B cell (primary cell): ENCODE data around the gene THEMIS. TPM values are rescaled to one million over a fixed set of nuclear protein-coding genes. Genes with fewer than 3 reads are reported as not detected.

Experiments used
- ATAC-seq: fragments of 200-7000 bp; cut with Tn5 transposase; one replicate; pipeline ENCODE4 v1.10.0; 2021; ENCODE audit warnings: low read depth, mild to moderate bottlenecking, moderate number of reproducible peaks, moderate library complexity
- CTCF ChIA-PET: fragments of 350-600 bp; sonication (Branson Sonifier 250); formaldehyde crosslinking; loops from one replicate; lab custom pipeline; 2021; ENCODE audit warnings: antibody characterized with exemption, inconsistent platforms; lab: Charles Lee
- POLR2A ChIA-PET: fragments of 350-600 bp; sonication (Branson Sonifier 250); formaldehyde crosslinking; loops from one replicate; lab custom pipeline; 2021; ENCODE audit warnings: antibody characterized with exemption; lab: Charles Lee
- DNase-seq: peaks from one replicate; pipeline ENCODE4 v3.0.0; 2013
- H2AFZ ChIP-seq: 2 replicates; pipeline ENCODE4 v1.6.1; 2012; ENCODE audit warnings: mild to moderate bottlenecking, low read depth, low read length; ENCODE audit not compliant: insufficient read depth, poor library complexity, severe bottlenecking
- H3K27ac ChIP-seq, 2 donors: 1 replicate in 1 of 2; 2 replicates in 1 of 2; pipeline ENCODE4 v1.5.1; 2012 to 2013; ENCODE audit warnings: low read length in 2 of 2, mild to moderate bottlenecking in 2 of 2, moderate library complexity in 1 of 2
- H3K27me3 ChIP-seq, 4 experiments: fragments of 200-600 bp in 1 of 4; sonication (generic) in 1 of 4; replicated peaks in 1 of 4; 1 replicate in 2 of 4; 2 replicates in 2 of 4; pipeline versions ENCODE4 v1.6.1 to v1.7.0; 2013 to 2016; ENCODE audit warnings: low read length in 3 of 4, mild to moderate bottlenecking in 2 of 4, mixed read lengths in 1 of 4, moderate library complexity in 1 of 4; ENCODE audit not compliant: insufficient read depth in 4 of 4, control insufficient read depth in 3 of 4; ENCODE audit errors: control extremely low read depth in 1 of 4
- H3K36me3 ChIP-seq, 2 experiments: replicated peaks in 1 of 2; 1 replicate in 1 of 2; 2 replicates in 1 of 2; pipeline versions ENCODE4 v1.6.1 to v1.7.1; 2013; ENCODE audit warnings: low read length in 1 of 2; ENCODE audit not compliant: insufficient read depth in 2 of 2, control insufficient read depth in 1 of 2; ENCODE audit errors: control extremely low read depth in 1 of 2, extremely low read depth in 1 of 2
- H3K4me1 ChIP-seq, 2 donors: fragments of 200-600 bp in 1 of 2; sonication (generic) in 1 of 2; 1 replicate in 1 of 2; 2 replicates in 1 of 2; pipeline versions ENCODE4 v1.5.1 to v1.6.1; 2013 to 2017; ENCODE audit warnings: low read length in 2 of 2; ENCODE audit not compliant: control insufficient read depth in 2 of 2, insufficient read depth in 2 of 2
- H3K4me2 ChIP-seq: replicated peaks from 2 replicates; pipeline ENCODE3; 2012; ENCODE audit warnings: mild to moderate bottlenecking, low read depth, low read length; ENCODE audit not compliant: poor library complexity, severe bottlenecking
- H3K4me3 ChIP-seq, 5 experiments: fragments of 200-600 bp in 1 of 5; sonication (generic) in 1 of 5; 1 replicate in 3 of 5; 2 replicates in 2 of 5; pipeline versions ENCODE4 v1.5.1 to v1.7.0; 2011 to 2016; ENCODE audit warnings: low read length in 4 of 5, mild to moderate bottlenecking in 4 of 5, low read depth in 2 of 5, control low read depth in 1 of 5, moderate library complexity in 1 of 5; ENCODE audit not compliant: insufficient read depth in 1 of 5; ENCODE audit errors: control extremely low read depth in 1 of 5, extremely low read depth in 1 of 5
- H3K79me2 ChIP-seq: fragments of 200-600 bp; sonication (generic); one replicate; pipeline ENCODE4 v1.6.0; 2016; ENCODE audit warnings: low read length; ENCODE audit not compliant: control insufficient read depth, insufficient read depth
- H3K9ac ChIP-seq: fragments of 200-600 bp; sonication (generic); 2 replicates; pipeline ENCODE4 v1.6.1; 2017; ENCODE audit warnings: mild to moderate bottlenecking, low read length, moderate library complexity
- H3K9me3 ChIP-seq, 3 donors: one replicate each; pipeline versions ENCODE4 v1.6.1 to v1.7.1; 2013; ENCODE audit warnings: low read length in 2 of 3; ENCODE audit not compliant: control insufficient read depth in 2 of 3, insufficient read depth in 1 of 3; ENCODE audit errors: control extremely low read depth in 1 of 3
- H4K20me1 ChIP-seq: 2 replicates; pipeline ENCODE4 v1.6.0; 2012; ENCODE audit warnings: mild to moderate bottlenecking, low read length; ENCODE audit not compliant: insufficient read depth, control insufficient read depth, poor library complexity, severe bottlenecking
- H3K27ac Mint-ChIP-seq: one replicate; pipeline ENCODE4 v1.8.0; 2021; ENCODE audit warnings: mixed read lengths
- H3K27me3 Mint-ChIP-seq: one replicate; pipeline ENCODE4 v1.8.0; 2021; ENCODE audit warnings: mixed read lengths
- H3K4me1 Mint-ChIP-seq: one replicate; pipeline ENCODE4 v1.8.0; 2021; ENCODE audit warnings: mixed read lengths
- H3K4me3 Mint-ChIP-seq: one replicate; pipeline ENCODE4 v1.8.0; 2021; ENCODE audit warnings: mixed read lengths
- H3K9me3 Mint-ChIP-seq: one replicate; pipeline ENCODE4 v1.8.0; 2022; ENCODE audit warnings: mixed read lengths; ENCODE audit not compliant: insufficient read depth
- EZH2 ChIP-seq: IDR thresholded peaks from 2 replicates; pipeline ENCODE4 v1.6.1; 2012; ENCODE audit warnings: borderline replicate concordance, low read depth, mild to moderate bottlenecking, moderate library complexity, low read length; ENCODE audit not compliant: insufficient read depth, poor library complexity, severe bottlenecking
- WGBS: methylation state at CpG from one replicate; pipeline ENCODE4 v1.1.5; 2013; ENCODE audit warnings: missing lambda C conversion rate; ENCODE audit not compliant: insufficient coverage; 5-methylcytosine and 5-hydroxymethylcytosine counted together
- intact Hi-C: fragments of 100-400 bp; cut with micrococcal nuclease; formaldehyde crosslinking; loops from one replicate; pipeline ENCODE4 v1.10.0; 2022
- polyA plus RNA-seq: library from polyadenylated mRNA; depleted of rRNA; stranded (reverse); fragments of >200 nt; gene quantifications from 2 replicates; pipeline ENCODE4 v1.2.3, GENCODE V29; 2012
- total RNA-seq, 2 donors: library from RNA; stranded (reverse); fragments of 120-200 nt in 1 of 2; gene quantifications; 1 replicate in 1 of 2; 2 replicates in 1 of 2; pipeline versions ENCODE4 v1.2.3 to v1.2.4, GENCODE V29; 2013 to 2022
- TF ChIP-seq, protein P1 (sequence below): fragments of 200-600 bp; IDR thresholded peaks from one replicate; pipeline ENCODE4 v1.8.0; 2022; ENCODE audit warnings: antibody characterized with exemption, mild to moderate bottlenecking

Gene THEMIS
- total and polyA plus RNA-seq, 2 donors (not counting 1 experiment from before 2014, with no cell fraction given) = 0.10 to 0.30 TPM

DNA sequence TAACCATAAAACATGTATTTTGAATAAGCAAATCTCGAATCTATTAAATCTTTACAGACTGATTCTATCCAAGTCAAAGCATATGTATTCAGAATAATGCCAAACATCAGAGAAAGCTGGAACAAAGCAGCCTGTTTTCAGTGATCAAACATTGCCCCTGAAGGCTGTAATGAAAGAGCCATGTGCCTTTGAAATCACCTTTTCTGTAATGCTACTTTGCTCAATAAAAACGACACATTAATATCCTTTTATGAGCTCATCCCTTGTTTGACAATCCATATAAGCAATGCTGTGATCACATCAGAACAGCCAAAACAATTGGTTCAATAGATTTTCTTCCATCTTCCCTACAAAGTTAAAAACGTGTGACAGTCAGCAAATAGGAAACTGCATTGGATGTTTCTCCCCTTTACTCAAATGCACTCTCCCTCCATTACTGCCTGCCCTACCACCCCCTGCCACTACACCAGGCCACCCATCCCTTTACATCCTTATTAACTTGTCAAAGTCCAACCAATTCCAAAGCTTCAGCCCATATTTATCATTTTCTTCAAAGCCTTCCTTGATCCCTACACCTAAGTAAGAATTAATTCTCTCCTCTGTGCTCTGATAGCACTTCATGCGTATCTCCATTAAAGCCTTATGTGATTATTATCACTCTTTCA, 42.0 kb downstream of the THEMIS start:
- ATAC-seq (no peak), DNase-seq (no peak)
- Histone ChIP-seq H3K4me2 (no peak overlapping the region), H3K9ac (no peak overlapping the region), H3K79me2 (no peaks in the 10 kb centered on the region), H3K36me3 (no peaks in the 10 kb centered on the region), H2AFZ (no peak overlapping the region), H3K27ac (no peak overlapping the region), H3K4me3 (no peak overlapping the region), H4K20me1 (no peaks in the 10 kb centered on the region), H3K27me3 (no peaks in the 10 kb centered on the region), H3K4me1 (no peaks in the 10 kb centered on the region), H3K9me3 (no peaks in the 10 kb centered on the region)
- H3K4me3 Mint-ChIP-seq = no peak overlapping the region
- no peaks in the 10 kb centered on the region for H3K9me3 Mint-ChIP-seq
- no peaks in the 10 kb centered on the region for H3K27me3 Mint-ChIP-seq
- intact Hi-C loops = no loop called here
- no peaks in the 10 kb centered on the region for H3K4me1 Mint-ChIP-seq
- POLR2A ChIA-PET = no interaction called here
- no peak for TF ChIP-seq EZH2
- TF ChIP-seq, protein P1, sequence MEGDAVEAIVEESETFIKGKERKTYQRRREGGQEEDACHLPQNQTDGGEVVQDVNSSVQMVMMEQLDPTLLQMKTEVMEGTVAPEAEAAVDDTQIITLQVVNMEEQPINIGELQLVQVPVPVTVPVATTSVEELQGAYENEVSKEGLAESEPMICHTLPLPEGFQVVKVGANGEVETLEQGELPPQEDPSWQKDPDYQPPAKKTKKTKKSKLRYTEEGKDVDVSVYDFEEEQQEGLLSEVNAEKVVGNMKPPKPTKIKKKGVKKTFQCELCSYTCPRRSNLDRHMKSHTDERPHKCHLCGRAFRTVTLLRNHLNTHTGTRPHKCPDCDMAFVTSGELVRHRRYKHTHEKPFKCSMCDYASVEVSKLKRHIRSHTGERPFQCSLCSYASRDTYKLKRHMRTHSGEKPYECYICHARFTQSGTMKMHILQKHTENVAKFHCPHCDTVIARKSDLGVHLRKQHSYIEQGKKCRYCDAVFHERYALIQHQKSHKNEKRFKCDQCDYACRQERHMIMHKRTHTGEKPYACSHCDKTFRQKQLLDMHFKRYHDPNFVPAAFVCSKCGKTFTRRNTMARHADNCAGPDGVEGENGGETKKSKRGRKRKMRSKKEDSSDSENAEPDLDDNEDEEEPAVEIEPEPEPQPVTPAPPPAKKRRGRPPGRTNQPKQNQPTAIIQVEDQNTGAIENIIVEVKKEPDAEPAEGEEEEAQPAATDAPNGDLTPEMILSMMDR = no peak
- H3K27ac Mint-ChIP-seq = no peak overlapping the region
- CTCF ChIA-PET = no interaction called here
- WGBS = 75% methylated on average over 3 of the region's 4 CpGs

DNA sequence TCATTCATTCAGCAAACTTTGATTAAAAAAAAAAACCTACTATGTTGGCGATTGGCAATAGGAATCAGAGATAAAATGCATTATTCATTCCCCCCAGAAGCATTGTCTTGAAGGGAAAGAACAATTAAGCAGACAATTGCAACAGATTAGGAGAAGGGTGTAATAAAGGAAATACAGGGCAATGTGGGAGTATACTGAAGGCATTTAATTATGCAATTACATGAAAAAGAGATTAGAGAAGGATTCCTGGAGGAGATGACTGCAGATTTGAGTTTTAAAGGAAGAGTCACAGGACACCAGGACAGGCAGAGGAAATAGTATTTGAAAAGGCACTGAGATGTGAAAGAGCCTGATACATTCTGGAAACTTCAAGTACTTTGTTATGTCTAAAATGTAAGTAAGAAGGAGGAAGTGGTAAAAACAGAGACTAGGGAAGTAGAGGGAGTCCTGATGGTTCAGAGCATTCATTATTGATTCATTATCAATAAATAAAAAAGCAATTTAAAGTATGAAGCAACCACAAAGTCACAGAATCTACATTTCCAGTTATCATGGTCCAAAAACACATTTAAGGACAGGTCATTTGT, 43.7 kb downstream of the THEMIS start:
- no peaks in the 10 kb centered on the region for H3K27me3 Mint-ChIP-seq
- H3K4me1 Mint-ChIP-seq = no peaks in the 10 kb centered on the region
- Histone ChIP-seq H3K27ac (no peak overlapping the region), H3K9ac (no peak overlapping the region), H3K79me2 (no peaks in the 10 kb centered on the region), H3K36me3 (no peaks in the 10 kb centered on the region), H4K20me1 (no peaks in the 10 kb centered on the region), H3K9me3 (no peaks in the 10 kb centered on the region), H3K4me3 (no peak overlapping the region), H3K4me1 (no peaks in the 10 kb centered on the region), H3K27me3 (no peaks in the 10 kb centered on the region), H2AFZ (no peak overlapping the region), H3K4me2 (no peak overlapping the region)
- no peak overlapping the region for H3K27ac Mint-ChIP-seq
- H3K4me3 Mint-ChIP-seq = no peak overlapping the region
- ChIA-PET POLR2A (no interaction called here), CTCF (no interaction called here)
- no CpG with 5 or more reads among the region's 1 CpG for WGBS
- intact Hi-C loops = no loop called here
- no peaks in the 10 kb centered on the region for H3K9me3 Mint-ChIP-seq
- DNase-seq (no peak), ATAC-seq (no peak)
- TF ChIP-seq, protein P1 = no peak
- TF ChIP-seq EZH2 = no peak
